H9 (cell line): ENCODE results near the gene ACACB. TPM values are rescaled to one million over a fixed set of nuclear protein-coding genes. Genes with fewer than 3 reads are reported as not detected.

ENCODE experiments used
- DNase-seq: peaks from one replicate; pipeline ENCODE4 v3.0.0-alpha.2; 2017
- H2AFZ ChIP-seq: one replicate; pipeline ENCODE4 v1.6.1; 2013; ENCODE audit warnings: mild to moderate bottlenecking, low read length, control low read depth, moderate library complexity
- H2AK5ac ChIP-seq: 2 replicates; pipeline ENCODE4 v1.6.1; 2013; ENCODE audit warnings: low read length, control low read depth, mixed read lengths; ENCODE audit not compliant: insufficient read length
- H2BK120ac ChIP-seq: one replicate; pipeline ENCODE4 v1.6.1; 2013; ENCODE audit warnings: low read depth, mild to moderate bottlenecking, low read length, control low read depth, inconsistent platforms; ENCODE audit not compliant: poor library complexity, severe bottlenecking
- H2BK12ac ChIP-seq: 2 replicates; pipeline ENCODE4 v1.6.1; 2013; ENCODE audit warnings: low read length, control low read depth, mixed read lengths, low read depth; ENCODE audit not compliant: insufficient read length
- H2BK15ac ChIP-seq: 2 replicates; pipeline ENCODE4 v1.6.1; 2013; ENCODE audit warnings: low read depth, low read length, control low read depth
- H2BK20ac ChIP-seq: one replicate; pipeline ENCODE4 v1.6.1; 2013; ENCODE audit warnings: low read depth, mild to moderate bottlenecking, low read length, control low read depth, inconsistent platforms; ENCODE audit not compliant: poor library complexity, severe bottlenecking
- H2BK5ac ChIP-seq: 2 replicates; pipeline ENCODE4 v1.6.1; 2013; ENCODE audit warnings: low read length, control low read depth, mixed read lengths; ENCODE audit not compliant: insufficient read length
- H3K14ac ChIP-seq: 2 replicates; pipeline ENCODE4 v1.6.1; 2013; ENCODE audit warnings: low read length, control low read depth; ENCODE audit not compliant: insufficient read depth
- H3K18ac ChIP-seq: 2 replicates; pipeline ENCODE4 v1.6.1; 2013; ENCODE audit warnings: low read depth, mild to moderate bottlenecking, mixed read lengths, low read length, control low read depth; ENCODE audit not compliant: insufficient read length
- H3K23ac ChIP-seq: 2 replicates; pipeline ENCODE4 v1.6.1; 2013; ENCODE audit warnings: low read length, control low read depth, mixed read lengths, low read depth; ENCODE audit not compliant: insufficient read length
- H3K23me2 ChIP-seq: 2 replicates; pipeline ENCODE4 v1.6.1; 2013; ENCODE audit warnings: low read depth, mild to moderate bottlenecking, mixed read lengths, low read length, control low read depth; ENCODE audit not compliant: insufficient read length, poor library complexity, severe bottlenecking
- H3K27ac ChIP-seq: 2 replicates; pipeline ENCODE4 v1.5.1; 2013; ENCODE audit warnings: low read length, control low read depth, mixed read lengths, low read depth; ENCODE audit not compliant: insufficient read length
- H3K27me3 ChIP-seq: 2 replicates; pipeline ENCODE4 v1.6.1; 2013; ENCODE audit warnings: low read length, control low read depth, inconsistent platforms; ENCODE audit not compliant: insufficient read depth
- H3K4ac ChIP-seq: 2 replicates; pipeline ENCODE4 v1.6.1; 2013; ENCODE audit warnings: low read depth, mild to moderate bottlenecking, control low read depth, inconsistent platforms, low read length, moderate library complexity
- H3K4me1 ChIP-seq: 2 replicates; pipeline ENCODE4 v1.6.1; 2013; ENCODE audit warnings: low read length, control low read depth, inconsistent platforms; ENCODE audit not compliant: insufficient read depth
- H3K4me2 ChIP-seq: 2 replicates; pipeline ENCODE4 v1.6.1; 2013; ENCODE audit warnings: low read length, control low read depth, mixed read lengths; ENCODE audit not compliant: insufficient read length, insufficient read depth
- H3K56ac ChIP-seq: 2 replicates; pipeline ENCODE4 v1.6.1; 2013; ENCODE audit warnings: low read depth, mild to moderate bottlenecking, mixed read lengths, low read length, control low read depth; ENCODE audit not compliant: insufficient read length
- H3K79me1 ChIP-seq: 2 replicates; pipeline ENCODE4 v1.6.1; 2013; ENCODE audit warnings: low read depth, mild to moderate bottlenecking, moderate library complexity, low read length, control low read depth, inconsistent platforms; ENCODE audit not compliant: insufficient read depth, poor library complexity, severe bottlenecking
- H3K79me2 ChIP-seq: 2 replicates; pipeline ENCODE4 v1.6.1; 2013; ENCODE audit warnings: low read length, control low read depth, inconsistent platforms; ENCODE audit not compliant: insufficient read depth
- H3K9ac ChIP-seq: 2 replicates; pipeline ENCODE4 v1.6.1; 2013; ENCODE audit warnings: low read length, control low read depth, mixed read lengths; ENCODE audit not compliant: insufficient read length; ENCODE audit errors: extremely low read depth
- H3K9me3 ChIP-seq: one replicate; pipeline ENCODE4 v1.6.1; 2013; ENCODE audit warnings: low read depth, low read length, inconsistent platforms; ENCODE audit not compliant: control insufficient read depth
- H3T11ph ChIP-seq: one replicate; pipeline ENCODE4 v1.6.1; 2013; ENCODE audit warnings: mild to moderate bottlenecking, low read length, control low read depth, inconsistent platforms
- H4K20me1 ChIP-seq: one replicate; pipeline ENCODE4 v1.6.1; 2013; ENCODE audit not compliant: control insufficient read depth, insufficient read length, insufficient read depth
- H4K5ac ChIP-seq: 2 replicates; pipeline ENCODE4 v1.6.1; 2013; ENCODE audit warnings: low read depth, mild to moderate bottlenecking, mixed read lengths, low read length, control low read depth; ENCODE audit not compliant: insufficient read length
- H4K8ac ChIP-seq: replicated peaks from 2 replicates; pipeline ENCODE4 v1.6.1; 2013; ENCODE audit warnings: low read length, control low read depth, mixed read lengths, low read depth; ENCODE audit not compliant: insufficient read length
- H4K91ac ChIP-seq: 2 replicates; pipeline ENCODE4 v1.6.1; 2013; ENCODE audit warnings: low read depth, mild to moderate bottlenecking, moderate library complexity, mixed read lengths, low read length, control low read depth; ENCODE audit not compliant: insufficient read length
- H3K27ac Mint-ChIP-seq, 3 experiments: 2 replicates in 2 of 3; 3 replicates in 1 of 3; pipeline ENCODE4 v1.8.0; 2020 to 2021; ENCODE audit warnings: mixed read lengths in 3 of 3, mild to moderate bottlenecking in 1 of 3, moderate library complexity in 1 of 3
- H3K27me3 Mint-ChIP-seq: 2 replicates; pipeline ENCODE4 v1.8.0; 2021; ENCODE audit warnings: low read depth, mild to moderate bottlenecking, moderate library complexity, mixed read lengths
- H3K36me3 Mint-ChIP-seq, 3 experiments: 2 replicates in 2 of 3; 3 replicates in 1 of 3; pipeline ENCODE4 v1.8.0; 2020 to 2021; ENCODE audit warnings: low read depth in 3 of 3, mixed read lengths in 3 of 3; ENCODE audit not compliant: insufficient read depth in 1 of 3
- H3K4me1 Mint-ChIP-seq, 2 experiments: 2 replicates each; pipeline ENCODE4 v1.8.0; 2020; ENCODE audit warnings: mixed read lengths in 2 of 2
- H3K4me3 Mint-ChIP-seq, 2 experiments: 2 replicates in 1 of 2; 3 replicates in 1 of 2; pipeline ENCODE4 v1.8.0; 2020 to 2021; ENCODE audit warnings: mild to moderate bottlenecking in 2 of 2, mixed read lengths in 2 of 2, moderate library complexity in 1 of 2
- H3K9me3 Mint-ChIP-seq, 2 experiments: 2 replicates in 1 of 2; 3 replicates in 1 of 2; pipeline ENCODE4 v1.8.0; 2020; ENCODE audit warnings: mild to moderate bottlenecking in 2 of 2, mixed read lengths in 2 of 2, moderate library complexity in 1 of 2
- CTCF ChIP-seq: fragments of 200-600 bp; sonication (generic); conservative IDR thresholded peaks from 3 replicates; pipeline ENCODE4 v1.8.0; 2021; ENCODE audit warnings: antibody characterized with exemption, mild to moderate bottlenecking
- whole genome bisulfite sequencing: extraction: QIAGEN DNeasy Blood & Tissue Kit; methylation state at CpG from one replicate; pipeline ENCODE4 v1.1.7; 2013; ENCODE audit warnings: missing lambda C conversion rate, low lambda C conversion rate, mixed read lengths; ENCODE audit not compliant: insufficient read length; ENCODE audit errors: extremely low coverage; 5-methylcytosine and 5-hydroxymethylcytosine counted together
- total RNA-seq: library from RNA; stranded (reverse); gene quantifications from 2 replicates; pipeline ENCODE4 v1.2.1, GENCODE V29; 2021

The ACACB gene
- total RNA-seq, 1 experiment from 2014 or later = 14.2 TPM

- no peak overlapping the region for H4K8ac ChIP-seq
- no peaks in the 10 kb centered on the region for H3K4me1 ChIP-seq
- no peak overlapping the region for H2BK5ac ChIP-seq
- no peak overlapping the region for H4K91ac ChIP-seq
- no peak overlapping the region for H4K5ac ChIP-seq
- H3K4me2 ChIP-seq = no peak overlapping the region
- H3K36me3 Mint-ChIP-seq = peaks cover 0 to 2% (median 0%) of the 10 kb centered on the region in 3 experiments; a peak in 4 of 7 replicates
- H2BK15ac ChIP-seq = no peak overlapping the region
- no peaks in the 10 kb centered on the region for H3K9me3 Mint-ChIP-seq
- no peak for DNase-seq
- no peak overlapping the region for H2BK120ac ChIP-seq
- H3K56ac ChIP-seq = no peak overlapping the region
- no peak overlapping the region for H3K4ac ChIP-seq
- no peak overlapping the region for H2BK12ac ChIP-seq
- no CpG with 5 or more reads among the region's 7 CpGs for WGBS
- no peak overlapping the region for H3K9ac ChIP-seq
- no peak for TF ChIP-seq CTCF
- no peaks in the 10 kb centered on the region for H3K79me1 ChIP-seq
- no peak overlapping the region for H3K27ac Mint-ChIP-seq
- H4K20me1 ChIP-seq = no peaks in the 10 kb centered on the region
- no peaks in the 10 kb centered on the region for H3K79me2 ChIP-seq
- H2AK5ac ChIP-seq = no peak overlapping the region
- H3K4me1 Mint-ChIP-seq = peaks cover 4 to 7% of the 10 kb centered on the region in 2 experiments
- no peak overlapping the region for H3K23ac ChIP-seq
- no peaks in the 10 kb centered on the region for H3K23me2 ChIP-seq
- no peak overlapping the region for H2AFZ ChIP-seq
- no peak overlapping the region for H3K27ac ChIP-seq
- H3K18ac ChIP-seq = no peak overlapping the region
- H3K4me3 Mint-ChIP-seq = no peak overlapping the region
- H2BK20ac ChIP-seq = no peak overlapping the region
- no peaks in the 10 kb centered on the region for H3K27me3 ChIP-seq
- H3K14ac ChIP-seq = no peak overlapping the region
- H3T11ph ChIP-seq = no peak overlapping the region
- H3K27me3 Mint-ChIP-seq = no peaks in the 10 kb centered on the region
- no peaks in the 10 kb centered on the region for H3K9me3 ChIP-seq
Observed at GRCh38 chr12:109160433-109160832, 44.0 kb downstream of the ACACB start.
